ENCODE results near the gene PLCB4.

PLCB4 gene

DNA sequence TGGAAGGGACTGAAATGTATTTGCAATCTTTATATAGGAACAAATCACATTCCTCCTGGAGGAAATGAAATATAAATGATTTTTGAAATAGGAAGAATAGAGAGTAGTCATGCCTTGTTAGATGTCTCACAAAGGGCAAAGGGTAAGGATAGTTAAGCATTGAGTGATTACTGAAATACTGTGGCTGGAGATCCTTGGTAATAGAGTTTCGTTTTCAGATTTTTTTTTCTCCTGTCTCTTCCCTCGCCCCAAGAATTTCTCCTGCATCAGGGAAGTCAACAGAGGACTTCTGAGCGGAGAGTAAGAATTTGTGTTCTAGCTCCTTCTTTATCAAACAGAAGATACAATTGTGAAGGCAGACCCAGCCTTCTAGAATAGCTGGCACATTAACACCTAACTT is 79.4 kb downstream of the PLCB4 start:
- H3F3A ChIP-seq (ENCODE audit: insufficient read depth), result no peaks in the 10 kb centered on the region
- H3K27me3 ChIP-seq (ENCODE audit: low read length), result no peaks in the 10 kb centered on the region
- H3K9me2 ChIP-seq (replicated peaks; ENCODE audit: insufficient read depth, low read length), result no peaks in the 10 kb centered on the region
- H3K27ac ChIP-seq (ENCODE audit: low read depth, low read length), result no peak overlapping the region
- H3K79me2 ChIP-seq (ENCODE audit: insufficient read depth, low read length), result no peaks in the 10 kb centered on the region
- H3K9ac ChIP-seq (ENCODE audit: low read length), result no peak overlapping the region
- H3K4me3 ChIP-seq (ENCODE audit: insufficient read depth, low read length, poor library complexity, severe bottlenecking), result no peak overlapping the region
- no peaks in the 10 kb centered on the region for H4K20me1 ChIP-seq (ENCODE audit: low read depth, low read length)
- H2AFZ ChIP-seq (ENCODE audit: low read depth, low read length, severe bottlenecking), result no peak overlapping the region
- H3K4me2 ChIP-seq (ENCODE audit: low read depth, low read length, poor library complexity, severe bottlenecking), result no peak overlapping the region
- TF ChIP-seq, protein P1, sequence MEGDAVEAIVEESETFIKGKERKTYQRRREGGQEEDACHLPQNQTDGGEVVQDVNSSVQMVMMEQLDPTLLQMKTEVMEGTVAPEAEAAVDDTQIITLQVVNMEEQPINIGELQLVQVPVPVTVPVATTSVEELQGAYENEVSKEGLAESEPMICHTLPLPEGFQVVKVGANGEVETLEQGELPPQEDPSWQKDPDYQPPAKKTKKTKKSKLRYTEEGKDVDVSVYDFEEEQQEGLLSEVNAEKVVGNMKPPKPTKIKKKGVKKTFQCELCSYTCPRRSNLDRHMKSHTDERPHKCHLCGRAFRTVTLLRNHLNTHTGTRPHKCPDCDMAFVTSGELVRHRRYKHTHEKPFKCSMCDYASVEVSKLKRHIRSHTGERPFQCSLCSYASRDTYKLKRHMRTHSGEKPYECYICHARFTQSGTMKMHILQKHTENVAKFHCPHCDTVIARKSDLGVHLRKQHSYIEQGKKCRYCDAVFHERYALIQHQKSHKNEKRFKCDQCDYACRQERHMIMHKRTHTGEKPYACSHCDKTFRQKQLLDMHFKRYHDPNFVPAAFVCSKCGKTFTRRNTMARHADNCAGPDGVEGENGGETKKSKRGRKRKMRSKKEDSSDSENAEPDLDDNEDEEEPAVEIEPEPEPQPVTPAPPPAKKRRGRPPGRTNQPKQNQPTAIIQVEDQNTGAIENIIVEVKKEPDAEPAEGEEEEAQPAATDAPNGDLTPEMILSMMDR (IDR thresholded peaks at IDR 0.05; ENCODE audit: insufficient read depth, low read length, poor library complexity, severe bottlenecking), result no peak
- TF ChIP-seq EZH2phosphoT487 (conservative IDR thresholded peaks at IDR 0.05; ENCODE audit: low read length), result no peak
- H3K9me3 ChIP-seq (ENCODE audit: insufficient read depth, low read length), result no peaks in the 10 kb centered on the region
- no peaks in the 10 kb centered on the region for H3K36me3 ChIP-seq (ENCODE audit: low read length)

DNA sequence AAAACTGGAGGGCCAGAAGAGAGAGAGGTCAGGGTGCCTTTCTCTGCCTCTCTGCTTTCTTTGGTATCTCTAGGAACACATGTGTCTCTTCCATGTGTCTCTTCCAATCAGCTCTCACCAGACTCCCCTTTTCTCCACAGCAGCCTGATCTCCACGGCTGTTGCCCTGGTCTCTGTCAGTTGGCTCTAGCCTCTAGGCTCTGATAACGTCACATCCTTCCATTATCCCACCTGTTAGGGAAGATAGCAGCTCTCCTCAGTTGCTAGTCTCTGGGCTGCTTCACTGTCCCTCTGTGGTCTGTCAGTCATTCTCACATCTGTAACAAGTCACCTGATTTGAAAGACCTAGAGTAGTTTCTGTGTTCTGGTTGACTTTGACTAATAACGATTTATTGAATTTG is 80.2 kb downstream of the PLCB4 start:
- TF ChIP-seq, protein P1 (IDR thresholded peaks at IDR 0.05; ENCODE audit: insufficient read depth, low read length, poor library complexity, severe bottlenecking), result no peak
- TF ChIP-seq EZH2phosphoT487 (conservative IDR thresholded peaks at IDR 0.05; ENCODE audit: low read length), result no peak
- H4K20me1 ChIP-seq (ENCODE audit: low read depth, low read length), result no peaks in the 10 kb centered on the region
- no peak overlapping the region for H3K4me3 ChIP-seq (ENCODE audit: insufficient read depth, low read length, poor library complexity, severe bottlenecking)
- no peaks in the 10 kb centered on the region for H3K9me3 ChIP-seq (ENCODE audit: insufficient read depth, low read length)
- H3K27ac ChIP-seq (ENCODE audit: low read depth, low read length), result no peak overlapping the region
- no peak overlapping the region for H3K9ac ChIP-seq (ENCODE audit: low read length)
- H3K9me2 ChIP-seq (replicated peaks; ENCODE audit: insufficient read depth, low read length), result no peaks in the 10 kb centered on the region
- H3K36me3 ChIP-seq (ENCODE audit: low read length), result no peaks in the 10 kb centered on the region
- no peaks in the 10 kb centered on the region for H3F3A ChIP-seq (ENCODE audit: insufficient read depth)
- no peaks in the 10 kb centered on the region for H3K27me3 ChIP-seq (ENCODE audit: low read length)
- H3K4me2 ChIP-seq (ENCODE audit: low read depth, low read length, poor library complexity, severe bottlenecking), result no peak overlapping the region
- H3K79me2 ChIP-seq (ENCODE audit: insufficient read depth, low read length), result no peaks in the 10 kb centered on the region
- H2AFZ ChIP-seq (ENCODE audit: low read depth, low read length, severe bottlenecking), result no peak overlapping the region

DNA sequence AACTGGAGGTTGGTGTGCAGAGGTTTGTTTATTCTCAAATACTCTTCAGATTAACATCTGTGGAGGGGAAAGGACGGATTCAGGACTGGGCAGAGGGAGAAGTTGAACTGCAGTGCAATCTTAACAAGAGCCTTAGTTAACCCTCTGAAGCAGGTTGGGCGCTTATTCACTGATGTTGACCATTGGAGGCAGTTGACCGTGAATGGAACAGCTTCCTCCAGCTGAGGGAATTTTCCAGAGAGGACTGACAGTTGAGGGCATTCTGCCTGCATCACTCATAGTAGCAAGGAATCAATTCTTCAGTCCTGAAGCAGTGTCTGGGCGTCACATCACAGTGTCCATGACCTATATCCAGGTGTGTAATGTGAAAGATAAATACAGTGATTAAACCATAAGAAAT is 80.9 kb downstream of the PLCB4 start:
- Histone ChIP-seq H3K4me2 (ENCODE audit: low read depth, low read length, poor library complexity, severe bottlenecking) (no peak overlapping the region), H3K27ac (ENCODE audit: low read depth, low read length) (no peak overlapping the region), H3F3A (ENCODE audit: insufficient read depth) (no peaks in the 10 kb centered on the region), H3K9me2 (replicated peaks; ENCODE audit: insufficient read depth, low read length) (no peaks in the 10 kb centered on the region), H3K9ac (ENCODE audit: low read length) (no peak overlapping the region), H3K9me3 (ENCODE audit: insufficient read depth, low read length) (no peaks in the 10 kb centered on the region), H3K27me3 (ENCODE audit: low read length) (no peaks in the 10 kb centered on the region), H3K79me2 (ENCODE audit: insufficient read depth, low read length) (no peaks in the 10 kb centered on the region), H2AFZ (ENCODE audit: low read depth, low read length, severe bottlenecking) (no peak overlapping the region), H4K20me1 (ENCODE audit: low read depth, low read length) (no peaks in the 10 kb centered on the region), H3K36me3 (ENCODE audit: low read length) (no peaks in the 10 kb centered on the region), H3K4me3 (ENCODE audit: insufficient read depth, low read length, poor library complexity, severe bottlenecking) (no peak overlapping the region)
- TF ChIP-seq, protein P1 (IDR thresholded peaks at IDR 0.05; ENCODE audit: insufficient read depth, low read length, poor library complexity, severe bottlenecking), result no peak
- no peak for TF ChIP-seq EZH2phosphoT487 (conservative IDR thresholded peaks at IDR 0.05; ENCODE audit: low read length)

Data from SU-DHL-6 (cell line).